Fibroblast of gingiva (primary cell): Measurements from ENCODE around the gene SLC46A2.
A peak's percentile ranks its signal among the peaks of the same experiment; 100 is the strongest.

Experiments
- DNase-seq: peaks from one replicate; pipeline ENCODE4 v3.0.0-alpha.2; 2011; ENCODE audit warnings: low read depth

SLC46A2 gene, protein sequence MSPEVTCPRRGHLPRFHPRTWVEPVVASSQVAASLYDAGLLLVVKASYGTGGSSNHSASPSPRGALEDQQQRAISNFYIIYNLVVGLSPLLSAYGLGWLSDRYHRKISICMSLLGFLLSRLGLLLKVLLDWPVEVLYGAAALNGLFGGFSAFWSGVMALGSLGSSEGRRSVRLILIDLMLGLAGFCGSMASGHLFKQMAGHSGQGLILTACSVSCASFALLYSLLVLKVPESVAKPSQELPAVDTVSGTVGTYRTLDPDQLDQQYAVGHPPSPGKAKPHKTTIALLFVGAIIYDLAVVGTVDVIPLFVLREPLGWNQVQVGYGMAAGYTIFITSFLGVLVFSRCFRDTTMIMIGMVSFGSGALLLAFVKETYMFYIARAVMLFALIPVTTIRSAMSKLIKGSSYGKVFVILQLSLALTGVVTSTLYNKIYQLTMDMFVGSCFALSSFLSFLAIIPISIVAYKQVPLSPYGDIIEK

DNA sequence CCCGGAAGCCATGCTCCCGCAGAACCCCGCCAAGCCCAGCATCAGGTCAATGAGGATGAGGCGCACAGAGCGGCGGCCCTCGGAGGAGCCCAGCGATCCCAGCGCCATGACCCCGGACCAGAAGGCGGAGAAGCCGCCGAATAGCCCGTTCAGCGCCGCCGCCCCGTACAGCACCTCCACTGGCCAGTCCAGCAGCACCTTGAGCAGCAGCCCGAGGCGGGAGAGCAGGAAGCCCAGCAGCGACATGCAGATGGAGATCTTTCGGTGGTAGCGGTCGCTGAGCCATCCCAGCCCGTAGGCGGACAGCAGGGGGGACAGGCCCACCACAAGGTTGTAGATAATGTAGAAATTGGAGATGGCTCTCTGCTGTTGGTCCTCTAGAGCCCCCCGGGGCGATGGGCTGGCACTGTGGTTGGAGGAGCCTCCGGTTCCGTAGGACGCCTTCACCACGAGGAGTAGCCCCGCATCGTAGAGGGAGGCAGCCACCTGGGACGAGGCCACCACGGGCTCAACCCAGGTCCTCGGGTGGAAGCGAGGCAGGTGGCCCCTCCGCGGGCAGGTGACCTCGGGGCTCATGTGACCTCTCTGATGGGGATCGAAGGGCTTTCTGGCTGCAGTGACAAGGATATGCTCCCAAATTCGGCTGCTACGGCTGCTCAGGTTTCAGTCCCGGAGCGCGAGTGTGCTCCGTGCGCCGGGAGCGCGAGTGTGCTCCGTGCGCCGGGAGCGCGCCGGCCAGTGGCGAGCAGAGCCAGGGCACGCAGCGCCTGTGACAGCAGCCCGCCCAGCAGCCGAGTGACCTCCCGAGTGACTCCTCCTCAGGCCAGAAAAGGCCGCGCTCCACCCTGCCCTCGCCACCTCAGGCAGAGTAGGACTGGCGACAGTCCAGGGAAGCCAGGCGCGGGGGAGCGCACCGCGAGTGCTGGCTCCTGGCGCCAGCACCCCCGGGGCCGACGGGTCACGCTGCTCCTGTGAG, at the start of gene SLC46A2:
TSS of gene SLC46A2 (minus strand) at position 771 of the 976 bp plus-strand sequence. CDS start at position 576, 195 bp downstream.
- no peak for DNase-seq

DNA sequence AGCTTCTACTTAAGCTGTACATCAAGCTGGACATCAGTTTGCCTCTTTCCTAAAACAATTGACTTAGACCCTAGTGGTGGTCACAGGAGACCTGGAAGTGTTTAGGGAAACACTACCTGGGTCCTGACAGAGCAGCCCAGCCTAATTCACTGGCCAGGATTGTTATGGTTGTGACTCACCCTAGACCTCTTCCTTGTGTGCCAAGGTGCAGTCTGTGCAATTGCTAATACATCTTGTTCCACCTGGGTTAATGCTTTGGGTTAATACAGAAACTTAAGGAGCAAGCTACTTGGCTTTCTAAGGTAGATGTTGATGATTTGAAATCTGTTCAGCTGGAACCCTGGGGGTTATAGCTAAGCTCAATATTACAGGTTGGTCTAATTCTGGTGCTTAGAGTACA, 48.7 kb upstream of the SLC46A2 start:
- no peak for DNase-seq

DNA sequence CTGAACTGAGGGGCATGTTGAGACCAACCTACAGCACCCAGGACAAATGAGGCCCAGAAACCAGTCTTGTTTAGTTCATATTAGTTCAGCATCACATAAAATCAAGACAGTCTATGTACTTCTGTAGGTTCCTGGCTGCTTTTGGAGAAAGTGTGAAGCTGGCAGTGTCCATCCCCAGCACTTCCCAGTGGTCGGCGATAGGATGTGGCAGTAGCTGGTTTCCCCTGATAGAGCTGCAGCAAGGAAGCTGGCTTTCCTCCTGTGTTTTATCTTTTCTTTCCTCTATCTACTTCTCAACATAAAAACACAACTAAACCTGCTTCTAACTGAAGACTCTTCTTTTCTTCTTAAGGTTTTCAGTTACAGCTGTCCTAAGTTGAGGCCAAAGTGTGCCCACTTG, 43.0 kb upstream of the SLC46A2 start:
- no peak for DNase-seq

DNA sequence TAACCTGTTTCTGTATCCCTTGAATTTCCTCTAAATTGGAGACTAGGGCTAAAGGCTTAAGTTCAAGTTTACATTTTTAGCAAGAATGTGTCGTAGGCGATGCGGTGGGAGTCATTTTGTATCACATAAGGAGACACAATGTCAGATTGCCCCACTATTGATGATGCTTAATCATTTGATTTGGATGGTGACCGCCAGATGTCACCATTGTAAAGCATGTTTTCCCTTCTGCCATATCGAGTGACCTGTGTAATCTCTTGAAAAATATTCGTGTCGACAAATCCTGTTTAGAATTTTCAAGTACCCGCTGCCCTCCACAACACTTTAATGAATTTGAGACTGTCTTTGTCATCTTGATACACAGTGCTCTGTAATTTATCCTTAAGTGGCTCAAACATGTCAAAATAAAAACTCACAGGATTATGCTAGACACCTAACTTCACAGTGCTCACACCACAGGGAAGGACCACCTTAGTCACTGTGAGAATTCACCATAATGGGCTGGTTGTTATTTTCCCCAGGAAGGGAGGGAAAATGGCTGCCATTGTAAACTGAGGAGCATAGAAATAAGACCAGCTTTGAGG, 34.5 kb upstream of the SLC46A2 start:
- DNase-seq: peak; percentile 6

DNA sequence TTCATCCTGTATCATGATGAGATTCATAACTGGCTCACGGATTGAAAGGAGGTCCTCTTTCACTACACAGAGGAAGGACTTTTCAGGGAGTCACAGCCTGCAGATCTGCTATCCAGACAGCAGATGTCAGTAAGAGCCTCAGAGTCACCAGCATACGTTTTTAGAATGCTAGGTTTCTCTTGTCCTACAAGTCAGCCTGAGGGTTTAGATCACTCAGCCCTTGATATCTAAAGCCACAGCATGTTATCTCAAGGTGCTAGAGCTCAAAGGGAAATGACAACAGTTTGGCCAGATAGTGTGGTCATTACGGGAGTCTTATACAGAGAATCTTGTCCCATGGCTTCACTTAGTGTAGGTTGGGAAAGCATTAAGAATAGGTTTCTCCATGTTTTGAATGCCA, 30.9 kb upstream of the SLC46A2 start:
- DNase-seq: peak; percentile 52

DNA sequence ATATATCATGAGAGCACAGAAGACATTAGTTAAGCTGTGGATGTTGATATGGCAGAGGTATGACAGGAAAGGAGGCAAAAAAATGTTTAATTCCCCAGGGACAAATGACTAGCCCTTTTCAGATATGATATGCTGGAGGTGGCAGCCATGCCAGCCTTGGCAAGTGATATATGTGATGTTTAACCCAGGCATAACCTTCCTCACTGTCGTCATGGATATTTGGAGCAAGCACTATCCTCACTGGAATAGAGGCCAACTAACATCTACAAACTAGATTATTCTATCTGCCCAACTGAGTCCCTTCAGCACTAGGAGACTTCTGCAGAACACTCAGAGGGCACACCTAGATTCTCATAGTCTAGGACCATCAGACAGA, 27.3 kb upstream of the SLC46A2 start:
- DNase-seq: no peak

DNA sequence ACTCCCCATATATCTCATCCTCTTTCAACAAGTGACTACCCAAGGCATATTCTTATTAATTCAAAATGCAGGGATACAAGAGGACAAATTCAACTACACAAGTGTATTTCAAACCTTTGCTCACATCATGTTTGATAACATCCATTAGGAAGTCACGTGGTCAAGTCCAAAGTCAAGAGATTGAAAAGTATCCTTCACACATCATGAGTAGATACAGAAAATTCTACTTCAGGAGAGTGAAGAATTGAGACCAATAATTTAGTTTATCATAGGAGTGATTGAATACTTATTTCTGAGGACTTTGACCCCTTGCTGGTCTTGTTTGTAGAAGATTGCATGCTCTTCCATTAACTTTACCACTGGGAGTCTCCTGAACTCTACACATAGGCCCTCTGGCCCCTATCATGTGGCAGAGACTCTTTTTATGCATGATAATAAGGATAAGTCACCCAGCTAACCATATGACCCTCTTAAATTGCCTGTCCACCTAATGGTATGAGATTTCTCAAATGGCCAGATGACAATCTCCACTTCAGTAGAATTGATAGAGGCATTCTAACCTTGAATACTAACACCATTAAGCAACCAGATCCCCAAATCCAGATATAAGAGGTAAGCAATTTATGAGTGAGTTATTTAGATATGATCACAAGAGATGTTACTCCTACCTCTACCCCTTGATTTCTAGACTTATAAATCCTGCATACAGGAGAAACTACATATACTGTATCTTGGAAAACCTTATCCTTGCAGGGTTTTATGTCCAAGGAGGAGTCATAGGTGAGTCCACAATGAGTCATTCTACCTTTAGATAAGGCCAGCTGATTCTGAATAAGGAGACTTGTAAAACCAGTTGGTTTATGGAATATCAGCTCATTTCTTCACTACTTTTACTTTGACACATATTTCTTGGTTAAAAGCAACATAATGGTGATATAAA, 26.6 kb upstream of the SLC46A2 start:
- no peak for DNase-seq

DNA sequence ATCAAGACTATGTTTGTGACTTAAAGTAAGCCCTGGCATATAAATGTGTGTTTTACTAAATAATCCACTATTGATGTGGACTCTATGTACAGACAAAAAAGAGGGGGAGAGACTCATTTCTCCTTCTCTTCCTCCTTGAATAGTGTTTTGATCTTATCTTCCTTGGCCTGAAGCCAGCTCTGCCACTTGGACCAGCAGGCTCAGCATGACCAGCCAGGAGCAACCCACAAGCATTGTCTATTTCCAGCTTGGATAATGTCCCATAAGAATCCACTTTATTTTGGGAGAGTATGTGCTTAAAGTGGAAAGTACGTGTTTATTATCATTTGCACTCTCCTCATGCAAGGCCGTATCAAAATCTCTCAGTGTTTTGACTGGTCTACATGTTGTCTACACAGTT, 23.8 kb upstream of the SLC46A2 start:
- DNase-seq: no peak

DNA sequence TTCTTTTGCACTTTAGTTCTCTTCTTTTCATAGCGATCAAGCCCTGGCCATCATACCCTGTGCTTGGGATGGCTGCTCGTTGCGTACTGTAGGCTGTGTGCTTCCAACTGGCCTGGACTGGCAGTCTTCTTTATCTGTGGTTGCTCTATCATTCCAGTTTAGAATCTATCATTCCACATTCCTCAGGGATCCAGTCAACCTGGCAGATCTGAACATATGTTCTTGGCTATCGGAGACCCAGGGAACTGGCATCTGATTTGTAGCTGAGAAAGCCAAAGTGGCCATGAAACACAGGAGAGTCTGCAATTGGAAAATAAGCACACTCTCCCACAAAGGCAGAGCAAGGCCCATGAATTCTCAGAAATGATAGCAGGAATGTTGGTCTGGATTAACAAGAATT, 22.6 kb upstream of the SLC46A2 start:
- no peak for DNase-seq

DNA sequence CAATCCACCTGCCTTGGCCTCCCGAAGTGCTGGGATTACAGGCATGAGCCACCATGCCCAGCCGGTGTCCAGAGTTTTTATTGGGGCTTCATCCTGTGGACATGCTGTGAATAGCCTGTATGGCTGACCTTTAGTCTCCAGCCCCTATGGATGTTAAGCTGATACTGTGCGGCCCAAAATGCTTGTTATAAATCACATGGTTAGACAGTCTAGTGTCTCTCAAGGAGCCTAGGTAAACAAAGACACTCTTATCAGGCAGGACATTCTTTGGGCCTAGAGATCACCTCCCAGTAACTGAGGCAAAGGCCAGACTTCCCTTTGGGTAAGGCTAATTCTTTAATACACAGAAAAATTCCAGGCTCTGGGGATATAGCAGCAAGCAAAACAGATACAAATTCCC, 22.0 kb upstream of the SLC46A2 start:
- no peak for DNase-seq

DNA sequence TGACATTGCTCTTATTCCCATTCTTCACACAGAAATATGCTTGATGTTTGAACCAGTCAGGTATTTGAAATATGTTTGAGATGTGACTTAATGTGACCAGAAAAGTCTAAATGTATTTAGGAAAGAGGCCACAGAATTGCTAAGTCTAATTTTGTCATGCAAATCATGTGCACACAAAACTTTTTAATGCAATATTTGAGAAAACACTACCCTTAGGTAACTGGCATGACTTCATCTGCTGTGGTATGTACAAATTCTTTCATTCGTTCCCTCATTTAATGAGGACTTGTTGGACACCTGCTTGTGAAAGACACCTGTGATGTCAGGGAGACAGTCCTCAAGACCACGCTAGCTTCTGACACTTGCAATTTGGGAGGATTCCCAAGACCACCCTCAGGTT, 21.1 kb upstream of the SLC46A2 start:
- no peak for DNase-seq

DNA sequence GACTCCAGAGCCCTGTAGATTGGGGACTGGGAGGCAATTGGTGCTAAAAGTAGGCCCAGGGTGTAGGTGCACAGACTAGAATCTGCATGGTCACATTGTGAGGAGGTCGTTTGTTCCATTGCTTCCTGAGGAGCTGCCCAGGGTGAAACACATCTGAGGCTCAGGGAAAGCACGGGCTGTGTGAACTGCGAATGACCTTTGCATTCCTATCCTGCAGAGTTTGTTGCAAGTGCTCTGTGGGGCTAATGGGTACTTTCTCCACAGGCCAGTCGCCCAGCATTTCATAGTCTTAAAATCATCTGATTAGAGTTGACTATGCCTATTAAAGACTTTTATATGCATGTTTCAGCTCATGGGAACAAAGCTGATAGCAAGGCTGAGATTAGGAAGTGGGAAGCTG, 14.4 kb upstream of the SLC46A2 start:
- DNase-seq: no peak

DNA sequence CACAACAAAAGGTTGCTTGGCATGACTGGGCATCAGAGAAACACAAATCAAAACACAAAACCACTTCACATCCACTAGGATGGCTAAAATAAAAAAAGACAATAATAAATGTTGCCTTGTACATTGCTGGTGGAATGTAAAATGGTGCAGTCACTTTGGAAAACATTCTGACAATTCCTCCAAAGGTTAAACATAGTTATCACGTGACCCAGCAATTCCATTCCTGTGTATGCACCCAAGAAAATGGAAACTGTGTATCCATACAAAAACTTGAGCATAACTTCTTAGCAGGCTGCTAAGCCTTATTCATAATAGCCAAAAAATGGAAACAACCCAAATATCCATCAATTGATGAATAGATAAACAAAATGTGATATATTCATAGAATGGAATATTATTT, 10.2 kb upstream of the SLC46A2 start:
- no peak for DNase-seq

DNA sequence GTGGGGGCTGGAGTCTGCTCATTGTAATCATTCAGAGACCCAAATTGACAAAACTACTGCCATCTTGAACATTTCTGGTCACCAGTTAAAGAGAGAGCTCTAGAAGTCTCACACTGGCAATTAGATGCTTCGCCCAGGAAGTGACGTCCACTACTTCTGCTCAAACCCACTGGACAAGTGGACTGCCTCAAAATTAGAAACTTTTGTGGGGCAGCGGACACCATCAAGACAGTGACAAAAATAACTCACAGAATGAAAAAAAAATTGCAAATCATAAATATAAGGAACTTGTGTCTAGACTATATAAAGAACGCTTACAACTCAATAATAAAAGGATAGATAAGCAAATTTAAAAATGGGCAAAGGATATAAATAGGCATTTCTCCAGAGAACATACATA, 9.8 kb upstream of the SLC46A2 start:
- no peak for DNase-seq

DNA sequence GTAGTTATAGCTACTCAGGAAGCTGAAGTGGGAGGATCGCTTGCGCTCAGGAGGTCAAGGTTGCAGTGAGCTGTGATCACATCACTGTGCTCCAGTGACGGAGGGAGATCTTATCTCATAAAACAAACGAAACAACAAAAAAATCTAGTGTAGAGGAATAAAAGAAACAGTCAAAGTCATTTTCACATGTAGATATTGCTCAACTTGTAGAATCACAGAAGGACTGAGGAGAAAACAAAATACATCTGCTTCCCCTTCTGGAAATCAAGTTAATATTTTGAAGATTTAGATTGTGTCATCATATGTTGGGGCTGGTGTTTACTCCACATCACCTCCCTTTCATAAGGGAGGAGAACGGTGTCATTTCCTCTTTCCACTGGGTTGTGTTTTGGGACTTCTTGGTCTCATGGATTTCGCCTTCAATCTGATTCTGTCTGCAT, 8.2 kb upstream of the SLC46A2 start:
- no peak for DNase-seq

DNA sequence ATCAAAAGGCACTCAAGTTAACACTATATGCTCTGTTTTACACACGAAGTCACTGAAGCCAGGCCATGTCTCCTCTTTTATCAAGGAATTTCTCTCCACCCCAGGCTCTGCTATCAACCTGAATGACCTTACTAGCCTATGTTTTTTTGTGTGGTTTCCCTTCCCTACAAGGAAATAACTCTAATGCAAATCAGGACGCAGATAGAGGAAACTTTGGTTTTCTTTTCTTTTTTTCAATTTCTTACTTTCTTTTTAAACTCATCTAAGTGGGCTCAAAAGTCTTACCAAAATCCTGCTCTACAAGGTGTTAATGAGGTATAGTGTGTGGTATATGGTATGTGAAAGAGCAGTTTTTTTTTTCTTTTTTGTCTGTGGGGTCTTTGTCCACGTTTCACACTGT, 5.5 kb upstream of the SLC46A2 start:
- DNase-seq: no peak

DNA sequence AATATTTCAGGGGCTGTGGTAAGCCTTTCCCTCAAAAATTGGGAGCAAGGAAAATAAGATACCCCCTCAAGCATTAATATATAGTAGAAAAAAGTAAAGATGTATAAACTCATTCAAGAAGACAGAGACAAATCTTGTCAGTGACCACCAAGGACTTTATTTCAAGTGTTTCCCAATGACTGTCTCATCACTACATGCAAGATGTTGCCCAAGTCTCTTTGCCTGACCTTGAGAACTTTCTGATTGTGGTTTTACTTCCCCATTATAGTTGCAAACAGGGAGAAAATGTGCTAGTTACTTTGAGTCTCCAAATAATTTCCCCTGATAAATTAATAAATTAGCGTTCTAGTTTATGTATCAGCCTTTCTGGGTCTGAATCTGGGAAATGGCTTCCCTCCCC, 4.0 kb upstream of the SLC46A2 start:
- DNase-seq: no peak

DNA sequence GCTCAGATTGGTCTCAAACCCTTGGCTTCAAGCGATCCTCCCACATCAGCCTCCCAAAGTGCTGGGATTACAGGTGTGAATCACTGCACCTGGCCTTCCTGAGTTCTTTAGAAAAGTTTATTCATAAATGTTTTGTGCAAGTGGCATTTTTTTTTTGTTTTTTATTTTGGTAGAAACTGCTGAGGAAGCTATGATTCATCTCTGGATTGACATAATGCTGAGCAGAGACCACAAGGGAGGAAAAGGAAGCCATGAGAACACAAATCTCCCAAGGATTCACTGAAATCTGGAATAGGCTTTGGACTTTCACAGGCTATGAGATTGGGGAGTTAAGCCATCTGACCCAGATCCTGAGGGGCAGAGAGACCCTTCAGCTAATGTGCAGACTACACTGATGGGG, 3.4 kb upstream of the SLC46A2 start:
- no peak for DNase-seq

DNA sequence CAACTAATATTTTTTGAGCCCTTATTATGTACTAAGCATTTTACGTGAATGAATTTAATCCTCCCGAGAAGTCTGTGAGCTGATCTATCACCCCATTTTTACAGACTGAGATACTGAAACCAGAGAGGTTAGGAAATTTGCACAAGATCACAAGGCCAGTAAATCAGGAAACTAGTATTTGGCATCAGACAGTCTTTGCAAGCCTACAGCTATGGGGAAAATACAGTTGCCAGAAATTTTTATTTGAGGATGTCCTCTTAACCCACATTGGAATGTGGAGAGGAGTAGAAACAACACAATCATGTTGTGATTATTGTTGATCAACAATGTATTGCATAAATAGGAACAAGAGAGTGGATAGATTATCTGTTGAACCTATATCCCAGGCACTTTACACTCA, 2.3 kb upstream of the SLC46A2 start:
- no peak for DNase-seq

DNA sequence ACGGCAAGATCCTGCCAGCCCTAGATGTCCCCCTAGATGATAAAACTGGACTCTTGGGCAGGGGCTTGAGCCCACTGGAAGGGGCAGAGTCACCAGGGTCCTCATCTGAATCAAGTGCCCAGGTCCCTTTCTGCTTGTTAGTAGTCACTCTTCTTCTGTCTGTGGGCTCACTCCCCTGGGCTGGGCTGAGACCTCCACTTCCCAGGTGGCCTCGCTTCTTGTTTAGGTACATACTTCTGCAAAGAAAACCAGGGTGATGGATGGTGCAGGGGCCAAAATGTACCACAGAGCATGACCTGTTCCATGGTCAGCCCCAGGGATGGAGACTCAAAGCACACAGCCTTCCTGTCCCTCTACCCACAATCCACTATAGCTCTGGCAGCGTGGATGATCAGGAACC, 845 bp upstream of the SLC46A2 start:
- DNase-seq: no peak

DNA sequence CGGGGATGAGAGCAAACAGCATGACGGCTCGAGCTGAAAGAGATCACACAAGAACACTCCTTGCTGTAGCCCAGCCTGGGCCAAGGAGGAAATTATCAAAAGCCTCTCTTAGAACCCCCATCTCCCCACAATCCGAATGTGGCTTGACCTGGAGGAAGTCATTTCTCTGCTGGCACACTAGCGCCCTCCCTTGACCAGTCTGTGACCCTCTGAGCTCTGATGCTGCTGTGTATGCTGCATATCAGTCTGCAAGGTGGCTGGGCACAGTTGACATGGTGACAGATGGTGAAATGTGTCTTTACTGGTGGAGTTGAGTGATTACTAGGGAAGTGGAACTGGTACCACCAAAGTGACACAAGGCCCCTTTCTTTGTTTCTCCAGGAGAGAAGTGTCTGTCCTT, 3.3 kb downstream of the SLC46A2 start:
- no peak for DNase-seq

DNA sequence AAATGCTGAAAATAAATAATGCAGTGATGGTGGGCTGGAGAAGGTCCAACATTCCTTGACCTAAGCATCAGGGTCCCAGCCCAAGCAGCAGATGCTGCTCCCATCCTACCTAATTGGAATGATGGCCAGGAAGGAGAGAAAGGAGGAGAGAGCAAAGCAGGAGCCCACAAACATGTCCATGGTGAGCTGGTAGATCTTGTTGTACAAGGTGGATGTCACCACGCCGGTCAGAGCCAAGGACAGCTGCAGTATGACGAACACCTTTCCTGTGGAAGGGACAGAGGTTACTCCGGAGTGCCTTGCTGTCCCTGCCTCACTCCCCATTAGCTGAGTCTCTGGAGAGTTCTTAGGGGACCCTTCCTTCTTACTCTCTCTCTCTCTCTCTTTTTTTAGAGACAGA, 4.3 kb downstream of the SLC46A2 start:
- DNase-seq: no peak
